GM18519 (cell line): ENCODE results near the gene SHROOM4.

ENCODE experiments used
- ATAC-seq: cut with Tn5 transposase; IDR thresholded peaks from one replicate; pipeline ENCODE4 v1.9.1; 2021; ENCODE audit warnings: mild to moderate bottlenecking, moderate library complexity; ENCODE audit not compliant: unreplicated experiment, low FRiP score

The SHROOM4 gene

DNA sequence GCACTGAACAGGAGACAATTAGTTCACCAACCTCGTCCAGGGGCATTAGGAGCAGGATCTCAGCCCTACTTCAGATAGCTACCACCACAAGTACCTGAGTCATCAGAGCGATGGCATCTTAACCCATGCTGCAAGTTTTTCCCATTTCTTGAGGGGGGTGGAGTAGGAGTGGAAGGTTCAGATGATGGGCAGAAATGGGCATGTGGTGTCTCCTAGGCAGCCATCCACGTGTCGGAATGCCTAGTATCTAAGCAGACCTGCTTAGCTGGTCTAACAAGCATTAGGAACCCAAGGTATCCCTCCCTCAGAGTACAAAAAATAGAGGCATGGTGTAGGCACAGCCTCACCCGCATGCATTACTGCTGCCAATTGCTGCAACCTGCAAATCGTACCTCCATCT is 184.2 kb downstream of the SHROOM4 start:
- no peak for ATAC-seq

DNA sequence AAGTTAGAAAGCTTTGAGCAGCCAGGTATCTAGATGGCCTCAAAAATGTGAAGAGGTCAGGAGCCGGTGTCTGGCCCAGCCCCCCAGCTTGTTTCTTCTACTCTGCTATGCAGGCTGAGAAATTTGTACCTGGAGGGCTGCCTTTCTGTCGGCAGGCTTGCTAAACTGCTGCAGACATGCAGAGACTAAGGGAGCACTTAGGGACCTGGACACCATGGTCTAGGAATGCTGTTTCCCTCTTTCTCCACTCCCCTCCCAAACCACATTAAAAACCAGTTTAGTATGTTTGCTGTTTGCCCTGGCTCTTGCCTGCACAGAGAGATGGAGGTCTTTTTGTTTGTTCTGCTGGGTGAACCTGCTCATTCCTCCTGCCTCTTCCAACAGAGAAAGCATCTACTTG is 186.3 kb downstream of the SHROOM4 start:
- no peak for ATAC-seq

DNA sequence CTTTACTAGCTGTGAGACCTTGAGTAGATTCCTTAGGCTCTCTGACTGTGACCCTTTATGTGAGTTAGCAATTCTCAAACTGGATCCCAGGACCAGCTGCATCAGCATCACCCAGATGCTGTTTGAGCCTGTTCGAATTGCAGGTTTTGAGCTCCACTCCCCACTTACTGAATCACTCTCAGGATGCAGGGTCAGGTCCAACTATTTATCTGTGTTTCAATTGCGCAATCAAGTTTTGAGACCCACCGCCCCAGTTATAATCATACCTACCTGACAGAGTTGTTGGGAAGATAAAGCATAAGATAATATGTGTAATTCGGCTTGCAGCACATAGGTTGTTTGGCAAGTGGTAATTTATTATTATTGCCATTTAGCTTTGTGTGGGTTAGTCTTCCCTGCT is 187.6 kb downstream of the SHROOM4 start:
- ATAC-seq: no peak

GRCh38 chrX:50622751-50623150 is 191.2 kb downstream of the SHROOM4 start:
- ATAC-seq: no peak

DNA sequence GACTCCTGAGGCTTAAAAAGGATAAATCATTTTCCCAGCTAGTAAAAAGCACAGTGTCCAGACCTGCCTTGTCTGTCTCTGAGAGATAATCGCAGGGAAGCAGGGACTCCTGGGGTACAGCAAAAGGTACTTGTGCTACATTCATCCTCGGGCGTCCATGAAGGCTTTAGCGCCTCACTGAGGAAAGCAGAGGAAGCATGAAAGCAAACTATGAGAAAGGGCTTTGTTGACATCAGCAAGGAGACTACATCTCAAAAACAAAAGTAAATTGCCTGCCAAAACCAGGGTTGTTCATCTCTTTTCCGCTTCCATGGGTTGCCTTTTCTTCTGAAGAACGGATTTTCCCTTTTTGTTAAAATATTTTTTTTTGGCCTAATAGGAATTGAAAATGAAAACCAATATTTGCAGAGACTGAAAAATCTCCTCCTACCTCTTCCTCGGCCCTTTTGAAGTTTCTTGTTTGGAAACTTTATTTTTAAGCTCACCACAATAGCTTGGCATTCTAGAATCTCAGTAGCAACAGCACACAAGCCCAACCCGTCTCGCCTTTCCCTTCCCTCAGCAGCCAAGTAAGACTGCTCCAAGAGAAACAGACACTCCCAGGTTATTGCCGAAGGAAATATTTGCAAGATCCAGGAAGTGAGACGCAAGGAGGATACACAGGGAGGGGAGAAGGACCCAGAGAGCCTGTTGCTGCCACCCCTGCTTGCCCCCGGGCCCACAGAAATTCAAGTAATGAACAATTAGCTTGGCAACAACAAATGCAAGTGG is 195.0 kb downstream of the SHROOM4 start:
- ATAC-seq: no peak

- no peak for ATAC-seq
Measured at GRCh38 chrX:50617183-50617582, 196.8 kb downstream of the SHROOM4 start.

DNA sequence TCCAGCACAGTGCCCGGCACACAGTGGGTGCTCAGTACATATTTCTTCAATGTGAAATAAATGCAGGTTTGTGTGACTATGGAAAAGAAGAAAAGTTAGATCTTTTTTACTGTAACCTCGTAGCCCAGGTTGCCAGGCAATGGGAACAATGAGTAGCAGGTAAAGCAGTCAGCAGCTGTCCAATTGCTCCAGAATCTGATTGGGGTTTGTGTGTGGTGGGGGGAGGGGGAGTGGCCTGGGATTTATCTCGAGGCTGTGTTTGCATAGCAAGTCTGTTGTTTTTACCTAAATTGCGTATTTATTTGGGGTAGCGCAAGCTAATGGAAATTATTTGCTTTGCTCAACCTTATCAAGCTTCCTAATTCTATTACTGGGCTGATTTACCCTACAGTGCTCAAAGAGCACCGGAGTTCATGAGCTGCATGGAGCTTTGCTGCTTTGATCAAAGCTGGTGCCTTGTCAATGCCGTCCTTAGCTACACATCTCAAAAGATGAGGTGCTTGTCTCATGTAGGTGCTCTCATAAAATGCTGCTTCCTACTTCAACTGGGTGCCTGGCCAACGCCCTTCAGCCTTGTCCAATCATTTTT is 198.3 kb downstream of the SHROOM4 start:
- no peak for ATAC-seq

- ATAC-seq: no peak
Measured at GRCh38 chrX:50614460-50614859, 199.5 kb downstream of the SHROOM4 start.

DNA sequence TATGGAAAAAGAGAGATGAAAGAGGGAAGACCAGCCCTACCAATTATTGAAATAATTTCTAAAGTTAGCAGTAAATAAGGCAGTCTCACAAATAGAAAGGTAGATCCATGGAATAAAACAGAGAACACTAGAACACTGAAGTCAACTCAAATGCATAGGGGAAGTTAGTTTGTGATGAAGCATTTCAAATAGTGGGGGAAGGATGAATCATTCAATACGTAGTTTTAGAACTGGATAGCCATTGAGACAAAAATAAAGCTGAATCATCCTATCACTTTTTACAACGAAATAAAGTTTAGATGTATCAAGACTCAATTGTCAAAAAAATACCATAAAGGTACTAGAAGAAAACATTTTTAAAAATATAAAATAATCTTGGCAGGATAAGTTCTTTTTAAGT is 200.1 kb downstream of the SHROOM4 start:
- no peak for ATAC-seq

DNA sequence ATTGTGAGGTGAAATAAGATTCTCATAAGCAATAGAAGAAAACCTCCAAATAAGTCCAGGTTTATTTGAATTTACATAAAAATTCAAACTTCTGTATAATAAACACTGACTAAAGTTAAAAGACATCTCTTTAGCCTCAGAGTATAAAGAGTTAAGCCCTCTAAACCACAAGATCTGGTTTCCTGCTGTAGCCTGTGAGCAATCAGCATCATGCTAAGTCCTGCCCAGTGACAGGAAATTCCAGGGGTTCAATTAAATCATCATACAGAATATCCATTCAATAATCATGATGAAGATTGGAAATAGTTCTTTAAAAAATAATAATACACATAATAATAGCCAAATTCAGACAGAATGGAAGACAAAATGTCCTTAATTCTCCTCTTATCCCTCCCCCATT is 204.2 kb downstream of the SHROOM4 start:
- no peak for ATAC-seq

- ATAC-seq: no peak
Measured at GRCh38 chrX:50606300-50606950, 207.6 kb downstream of the SHROOM4 start.

GRCh38 chrX:50596056-50596455 is 217.9 kb downstream of the SHROOM4 start:
- ATAC-seq: no peak

DNA sequence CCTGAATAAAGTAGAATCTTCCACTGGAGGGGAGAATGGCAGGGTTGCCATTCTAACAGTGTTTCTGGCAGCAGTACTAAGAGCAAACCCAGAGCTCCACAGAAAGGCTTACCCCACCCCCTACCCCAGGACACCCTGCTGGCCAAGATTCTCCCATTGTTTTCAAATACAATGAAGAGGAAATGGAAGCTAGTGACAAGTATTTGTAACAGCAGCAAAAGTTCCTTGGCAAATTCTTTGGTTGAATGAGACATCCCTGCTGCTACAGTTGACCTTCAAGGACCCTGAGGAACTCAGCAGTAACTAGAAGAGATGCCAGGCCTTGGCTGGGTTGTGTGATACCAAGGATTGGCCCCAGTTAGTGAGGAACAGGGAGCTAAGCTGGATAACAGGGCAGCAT is 219.2 kb downstream of the SHROOM4 start:
- ATAC-seq: no peak

DNA sequence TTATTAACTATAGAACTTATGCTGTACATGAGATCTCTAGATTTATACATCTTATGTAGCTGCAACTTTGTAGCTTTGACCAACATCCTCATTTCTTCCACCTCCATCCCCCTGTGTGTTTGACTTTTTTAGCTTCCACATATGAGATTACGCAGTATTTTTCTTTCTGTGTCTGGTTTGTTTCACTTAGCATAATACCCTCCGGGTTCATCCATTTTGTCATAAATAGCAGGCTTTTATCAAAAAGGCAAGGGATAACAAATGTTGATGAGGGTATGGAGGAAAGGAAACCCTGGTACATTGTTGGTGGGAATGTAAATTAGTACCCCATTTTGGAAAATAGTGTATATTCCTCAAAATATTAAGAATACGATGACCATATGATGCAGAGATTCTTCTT is 227.0 kb downstream of the SHROOM4 start:
- ATAC-seq: no peak

DNA sequence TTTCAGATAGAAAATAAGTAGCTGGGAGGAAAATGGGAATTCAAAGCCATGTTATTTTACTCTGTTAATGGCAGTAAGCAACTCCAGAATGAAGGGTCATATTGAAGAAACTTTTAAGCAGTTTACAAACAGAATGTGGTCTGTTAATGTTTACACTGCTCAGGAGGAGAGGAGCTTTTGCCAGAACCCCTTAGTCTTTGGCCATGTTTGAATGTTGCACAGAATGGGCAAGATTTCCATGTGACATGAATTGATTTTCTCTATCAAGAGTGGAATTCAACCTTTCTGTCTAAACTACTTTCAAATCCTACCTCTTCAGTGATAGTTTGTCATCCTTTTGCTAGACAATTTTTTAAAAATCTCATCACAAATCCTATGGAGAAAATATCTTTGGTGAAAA is 227.6 kb downstream of the SHROOM4 start:
- no peak for ATAC-seq

- ATAC-seq: no peak
Measured at GRCh38 chrX:50581405-50581804, 232.6 kb downstream of the SHROOM4 start.

DNA sequence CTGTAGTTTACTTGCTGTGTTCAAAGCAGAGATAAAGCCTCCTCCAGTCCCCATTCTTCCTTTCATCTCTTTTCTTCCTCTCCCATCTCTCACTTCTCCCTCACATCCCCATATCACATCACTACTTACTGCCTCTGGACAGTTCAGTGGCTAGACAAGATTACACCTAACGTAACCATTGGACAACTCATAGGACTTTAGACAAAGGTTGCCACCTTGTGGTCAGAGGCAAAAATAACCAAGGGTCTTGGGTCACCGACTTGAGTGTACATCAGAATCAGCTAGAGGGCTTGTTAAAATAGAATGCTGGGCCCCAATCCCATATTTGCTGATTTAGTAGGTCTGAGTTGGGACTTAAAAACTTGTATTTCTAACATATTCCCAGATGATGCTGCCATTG is 234.0 kb downstream of the SHROOM4 start:
- peak; percentile 77 for ATAC-seq

- ATAC-seq: no peak
Measured at GRCh38 chrX:50577326-50577725, 236.7 kb downstream of the SHROOM4 start.

- no peak for ATAC-seq
Measured at GRCh38 chrX:50567636-50568035, 246.4 kb downstream of the SHROOM4 start.

DNA sequence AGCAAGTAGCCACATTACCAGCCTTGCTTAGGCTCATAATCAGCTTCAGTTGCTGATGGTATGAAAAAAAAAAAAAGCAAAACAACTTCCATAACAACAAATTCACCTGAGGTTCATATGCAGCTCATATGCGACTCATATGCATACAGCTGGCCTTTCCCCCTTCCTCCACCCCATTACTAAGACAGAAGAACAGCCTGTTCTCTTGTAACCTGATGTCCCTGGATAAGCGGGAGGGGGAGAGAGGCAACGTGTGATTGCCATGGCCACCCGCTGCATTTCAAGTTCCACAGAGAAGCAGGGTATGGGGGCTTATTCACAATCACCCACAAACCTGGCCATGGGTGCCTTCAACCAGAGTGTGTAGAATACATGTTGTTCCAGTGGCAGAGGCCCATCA is 248.3 kb downstream of the SHROOM4 start:
- ATAC-seq: no peak
